GM08714 (cell line): ENCODE measurements around the gene SPATS1.

ENCODE experiments used
- H3K4me3 ChIP-seq: fragments of 200-500 bp; sonication (Bioruptor generic); 2 replicates; pipeline ENCODE4 v1.5.1; 2014; ENCODE audit warnings: mild to moderate bottlenecking, low read length, inconsistent platforms
- ZNF274 ChIP-seq: IDR thresholded peaks from 2 replicates; pipeline ENCODE4 v1.6.1; 2012; ENCODE audit warnings: mild to moderate bottlenecking, low read depth, low read length

Gene SPATS1

GRCh38 chr6:44342489-44342888, at the start of gene SPATS1:
SPATS1 (plus strand) TSS chr6:44342650; CDS start chr6:44343096, 446 bp downstream.
- no peak for TF ChIP-seq ZNF274
- no peak within 1 kb of the TSS for H3K4me3 ChIP-seq

DNA sequence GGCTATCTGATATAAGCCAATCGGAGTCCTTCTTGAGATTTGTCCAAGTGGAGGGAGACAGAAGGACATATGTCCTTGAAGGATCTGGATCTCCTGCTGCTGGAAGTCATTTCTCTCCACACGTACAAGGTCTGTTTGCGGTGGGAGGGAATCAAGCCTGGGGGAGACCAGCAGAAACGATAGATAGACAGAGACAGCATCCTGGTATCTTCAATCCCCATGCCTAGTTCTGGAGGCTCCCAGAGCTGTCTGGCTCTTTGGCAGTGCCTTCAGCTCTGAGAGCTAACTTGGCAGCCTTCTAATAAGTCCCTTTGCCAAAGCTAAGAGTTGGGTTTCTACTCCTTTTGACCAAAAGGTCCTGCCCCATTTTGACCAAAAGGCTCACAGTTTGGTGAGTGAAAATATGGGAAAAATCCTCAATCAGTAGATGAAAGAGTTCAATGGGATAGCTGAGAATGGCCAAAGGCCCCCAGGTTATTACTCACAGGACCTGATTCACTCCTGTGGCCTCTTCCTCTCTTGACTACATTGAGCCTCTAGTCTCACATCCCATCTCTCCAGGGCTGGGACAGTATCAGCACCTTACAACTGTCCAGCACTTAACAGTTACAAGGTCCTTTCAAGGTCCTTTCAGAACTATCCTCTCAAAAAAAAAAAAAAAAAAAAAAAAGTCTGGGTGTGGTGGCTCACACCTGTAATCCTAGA, 49.6 kb upstream of the SPATS1 start:
- H3K4me3 ChIP-seq: no peak overlapping the region
- no peak for TF ChIP-seq ZNF274

GRCh38 chr6:44294832-44295791, 47.3 kb upstream of the SPATS1 start:
- H3K4me3 ChIP-seq: no peak overlapping the region
- TF ChIP-seq ZNF274: no peak

DNA sequence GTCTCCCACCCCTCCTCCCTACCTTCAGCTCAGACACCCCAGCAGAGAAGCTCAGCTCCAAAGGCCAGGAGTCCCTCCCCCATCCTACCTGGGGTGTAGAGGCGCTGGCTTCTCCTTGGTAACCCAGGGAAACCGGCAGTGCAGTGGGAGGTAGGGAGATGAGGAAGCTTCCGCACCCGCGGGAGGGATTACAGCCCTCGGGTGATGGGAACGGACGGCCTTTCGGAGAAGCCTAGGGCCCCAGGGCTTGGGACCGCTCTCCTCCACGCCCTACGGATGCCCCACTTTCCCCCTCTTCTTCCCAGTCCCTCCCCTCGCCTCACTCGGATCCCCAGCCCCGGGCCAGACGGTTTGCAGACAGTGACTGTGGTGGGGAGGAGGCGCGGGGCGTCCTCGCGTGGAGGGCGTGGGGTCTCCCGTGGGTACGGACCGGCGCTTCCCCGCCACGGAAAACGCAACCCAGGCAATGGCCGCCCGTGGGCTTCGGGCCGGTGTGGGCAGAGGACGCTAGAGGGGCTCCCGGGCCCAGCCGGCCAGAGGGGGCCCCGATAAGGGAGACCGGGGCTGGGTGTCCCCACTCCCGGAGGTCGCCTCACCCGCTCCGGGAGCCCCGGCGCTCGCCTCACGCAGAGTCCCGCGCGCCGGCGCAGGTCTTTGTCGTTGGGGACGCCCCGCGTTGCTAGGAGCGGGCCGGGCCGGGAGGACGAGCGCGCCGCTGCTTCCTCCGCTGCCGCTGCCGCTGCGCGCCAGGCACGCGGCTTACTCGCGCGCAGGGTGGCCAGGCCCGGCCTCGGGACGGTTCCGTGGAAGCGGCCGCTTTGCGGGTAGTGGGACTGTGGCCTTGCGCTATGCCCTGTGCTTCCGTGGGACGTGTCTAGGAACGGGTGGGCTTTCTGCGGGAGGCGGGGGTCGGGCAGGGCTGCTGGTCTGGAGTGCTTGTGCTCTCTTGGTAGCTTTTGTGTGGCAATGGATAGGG, 45.1 kb upstream of the SPATS1 start:
- H3K4me3 ChIP-seq: peak overlapping the region; percentile 11; the same call in 1 of the 2 replicates

DNA sequence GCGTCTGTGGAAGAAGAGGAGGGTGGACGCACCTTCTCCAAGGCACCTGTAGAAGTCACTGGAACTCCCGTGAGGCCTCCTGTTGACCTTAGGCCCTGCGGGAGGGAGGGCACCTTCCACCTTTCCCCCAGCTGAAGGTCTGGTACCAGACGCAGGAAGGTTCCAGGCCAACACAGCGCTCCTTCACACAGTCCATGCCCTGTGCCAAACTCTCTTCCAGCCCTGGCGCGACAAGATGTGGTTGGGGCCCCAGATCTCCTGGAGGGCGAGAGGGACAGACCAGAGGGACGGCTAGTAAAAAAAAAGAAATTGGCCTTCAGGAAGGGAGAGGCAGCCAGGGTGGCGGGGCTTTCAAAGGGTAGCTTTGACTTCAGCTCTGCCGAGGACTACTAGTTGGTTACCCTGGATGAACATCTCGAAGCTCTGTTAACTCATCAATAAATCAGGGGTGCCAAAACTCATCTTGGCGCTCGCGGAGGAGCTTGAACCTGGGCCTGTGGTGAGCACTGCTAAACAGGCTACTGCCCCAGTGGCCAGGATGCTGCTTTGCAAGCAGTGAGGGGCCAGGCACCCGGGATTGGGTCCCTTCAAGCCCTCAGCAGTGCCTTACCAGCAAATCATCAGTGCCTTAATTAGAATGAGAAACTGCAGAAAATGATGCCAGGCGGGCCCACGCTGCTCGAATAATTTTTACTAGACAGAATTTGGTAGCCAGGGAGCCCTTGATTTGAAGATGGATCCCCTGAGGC, 44.2 kb upstream of the SPATS1 start:
- no peak overlapping the region for H3K4me3 ChIP-seq
- no peak for TF ChIP-seq ZNF274

More for the DNA sequence above, 45.1 kb upstream of the SPATS1 start:
- no peak for TF ChIP-seq ZNF274

DNA sequence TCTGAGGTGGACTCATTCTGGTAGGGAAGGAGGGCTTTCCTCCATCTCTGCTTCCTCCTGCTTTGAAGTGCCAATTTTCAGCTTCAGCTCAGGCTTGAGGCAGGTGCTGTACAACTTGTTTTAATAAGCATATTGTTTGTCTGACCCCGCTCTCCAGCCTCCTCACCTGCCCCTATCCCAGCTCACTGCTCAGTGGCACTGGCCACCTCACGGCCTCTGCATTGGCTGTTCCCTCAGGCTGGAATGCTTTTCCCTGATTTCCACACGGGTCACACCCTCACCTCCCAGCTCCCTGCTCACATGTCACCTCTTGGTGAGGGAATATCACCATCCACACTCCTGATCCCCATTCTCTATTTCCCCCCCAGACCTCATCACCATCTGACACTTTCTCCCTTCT, 43.6 kb upstream of the SPATS1 start:
- H3K4me3 ChIP-seq: no peak overlapping the region
- TF ChIP-seq ZNF274: no peak

DNA sequence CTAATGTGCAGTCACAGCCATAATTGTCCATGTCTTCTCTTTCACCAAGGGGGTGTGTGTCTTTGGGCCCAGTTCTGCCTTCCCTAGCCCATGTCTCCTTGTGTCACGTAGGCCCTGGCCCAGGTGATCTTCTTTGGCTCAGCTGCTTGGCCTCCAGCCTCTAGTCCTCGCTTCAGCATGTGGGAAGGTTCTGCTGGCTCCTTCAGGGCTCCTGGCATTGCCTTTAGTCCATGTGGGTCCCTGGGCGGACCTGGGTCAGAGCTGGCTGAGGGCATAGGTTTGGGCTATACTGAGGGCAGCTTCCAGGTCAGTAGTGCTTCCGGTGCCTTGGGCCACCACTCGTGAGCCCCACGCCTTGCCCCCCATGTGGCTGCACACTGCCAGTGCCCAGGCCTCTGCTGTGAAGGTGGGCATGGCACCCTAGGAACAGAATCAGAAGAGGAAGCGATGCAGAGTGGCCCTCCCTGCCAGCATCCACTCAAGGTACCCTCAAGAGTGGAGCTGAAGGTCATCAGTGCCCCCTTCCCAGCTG, 42.1 kb upstream of the SPATS1 start:
- H3K4me3 ChIP-seq: no peak overlapping the region
- no peak for TF ChIP-seq ZNF274

GRCh38 chr6:44301106-44301505, 41.3 kb upstream of the SPATS1 start:
- no peak overlapping the region for H3K4me3 ChIP-seq
- TF ChIP-seq ZNF274: no peak

DNA sequence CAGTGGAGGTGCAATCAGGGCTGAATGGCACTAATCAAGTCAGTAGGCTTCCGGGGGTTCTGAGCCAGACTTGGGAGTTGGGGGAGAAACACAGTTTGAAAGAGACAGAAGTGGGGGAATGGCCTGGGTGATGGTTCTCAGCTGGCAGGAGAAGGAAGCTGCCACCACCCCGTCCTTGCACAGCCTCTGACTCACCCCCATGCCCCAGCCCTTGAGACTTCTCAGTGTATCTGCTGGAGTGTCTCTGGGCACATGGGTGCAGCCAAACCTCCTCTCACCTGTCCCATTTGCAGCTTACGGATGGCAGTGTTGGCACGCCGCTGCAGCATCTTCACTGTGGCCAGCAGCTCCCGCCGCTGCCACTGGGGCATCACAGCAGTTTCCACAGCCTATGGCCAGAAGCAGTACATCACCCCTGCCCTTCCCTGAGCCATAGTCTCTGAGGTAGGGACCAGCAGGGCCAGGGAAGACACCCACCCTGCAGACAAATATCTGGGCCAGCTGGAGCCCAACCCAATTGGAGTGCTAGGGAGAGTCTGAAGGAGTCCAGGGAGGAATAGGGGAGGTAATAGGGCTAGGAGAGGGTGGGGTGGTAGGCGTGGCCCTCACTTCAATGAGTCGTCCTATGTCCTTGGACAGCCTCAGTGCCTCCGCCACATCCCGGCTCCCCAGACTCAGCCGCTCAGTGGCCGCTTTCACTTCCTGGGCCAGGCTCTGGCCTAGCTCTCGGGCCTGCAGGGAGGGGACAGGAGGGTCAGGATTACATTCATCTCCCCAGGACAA, 40.5 kb upstream of the SPATS1 start:
- no peak overlapping the region for H3K4me3 ChIP-seq
- no peak for TF ChIP-seq ZNF274

DNA sequence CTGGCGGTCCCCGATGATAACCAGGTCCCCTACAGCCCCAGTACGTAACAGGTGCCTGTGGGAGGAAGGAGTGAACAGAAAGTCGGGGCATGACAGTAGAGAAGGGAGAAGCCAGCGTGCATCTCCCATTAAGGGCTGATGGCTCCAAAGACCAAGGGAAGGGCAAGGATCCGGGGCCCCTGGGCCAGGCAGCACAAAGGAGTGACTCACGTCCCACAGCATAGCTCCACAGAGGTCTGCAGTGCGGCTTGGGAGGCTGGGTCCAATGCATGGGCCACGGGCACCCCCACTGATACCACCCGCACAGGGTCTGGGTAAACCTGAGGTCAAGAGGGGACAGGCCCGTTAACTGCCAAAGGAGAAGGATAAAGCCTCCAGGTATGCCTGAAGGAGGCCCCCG, 39.6 kb upstream of the SPATS1 start:
- TF ChIP-seq ZNF274: no peak
- H3K4me3 ChIP-seq: no peak overlapping the region

- TF ChIP-seq ZNF274: no peak
These were observed 38.6 kb upstream of the SPATS1 start for GRCh38 chr6:44303842-44304241.

GRCh38 chr6:44304282-44305199, 37.9 kb upstream of the SPATS1 start:
- TF ChIP-seq ZNF274: no peak
- H3K4me3 ChIP-seq: no peak overlapping the region

More at GRCh38 chr6:44303842-44304241, 38.6 kb upstream of the SPATS1 start:
- no peak overlapping the region for H3K4me3 ChIP-seq
